Panc1 (cell line): ENCODE measurements around the gene AGAP2. TPM values are rescaled to one million over a fixed set of nuclear protein-coding genes. Genes with fewer than 3 reads are reported as not detected.

Source experiments
- ATAC-seq: fragments of 200-7000 bp; cut with Tn5 transposase; 2 replicates; pipeline ENCODE4 v1.9.1; 2020; ENCODE audit warnings: mild to moderate bottlenecking, moderate library complexity
- BruUV-seq: library from RNA; stranded (reverse); fragments of 400-500 nt; replicated peaks from 2 replicates; lab custom pipeline; 2021; lab: Mats Ljungman, UMichigan
- CTCF ChIA-PET: fragments of 300-600 bp; sonication (Branson Sonifier 250); formaldehyde crosslinking; loops from one replicate; lab custom pipeline; 2022; ENCODE audit warnings: antibody characterized with exemption; lab: Charles Lee
- POLR2A ChIA-PET: fragments of 300-600 bp; sonication (Branson Sonifier 250); formaldehyde crosslinking; loops from one replicate; lab custom pipeline; 2022; ENCODE audit warnings: antibody characterized with exemption; lab: Charles Lee
- DNase-seq: peaks from one replicate; pipeline ENCODE4 v3.0.0-alpha.2; 2010; ENCODE audit warnings: low read depth, low spot score
- H3K27ac ChIP-seq: 2 replicates; pipeline ENCODE4 v1.5.1; 2011; ENCODE audit warnings: mild to moderate bottlenecking, low read length, inconsistent platforms
- H3K27me3 ChIP-seq: fragments of 200-500 bp; sonication (Bioruptor generic); 2 replicates; pipeline ENCODE4 v1.6.0; 2014; ENCODE audit warnings: low read length, inconsistent platforms; ENCODE audit not compliant: control insufficient read depth, insufficient read depth
- H3K36me3 ChIP-seq: fragments of 200-500 bp; sonication (Bioruptor generic); 2 replicates; pipeline ENCODE4 v1.5.1; 2014; ENCODE audit warnings: inconsistent platforms, mild to moderate bottlenecking, low read length, moderate library complexity; ENCODE audit not compliant: control insufficient read depth, insufficient read depth
- H3K4me1 ChIP-seq: 2 replicates; pipeline ENCODE4 v1.5.1; 2011; ENCODE audit warnings: inconsistent platforms, mild to moderate bottlenecking, low read length, moderate library complexity; ENCODE audit not compliant: control insufficient read depth, insufficient read depth
- H3K4me3 ChIP-seq, 2 experiments: 2 replicates each; pipeline ENCODE4 v1.5.1; 2011 to 2012; ENCODE audit warnings: low read depth in 2 of 2, low read length in 2 of 2, mild to moderate bottlenecking in 2 of 2, inconsistent platforms in 1 of 2, moderate library complexity in 1 of 2
- H3K9me3 ChIP-seq: fragments of 200-500 bp; sonication (Bioruptor generic); 2 replicates; pipeline ENCODE4 v1.5.1; 2014; ENCODE audit warnings: low read depth, mild to moderate bottlenecking, inconsistent platforms, low read length, moderate library complexity; ENCODE audit not compliant: control insufficient read depth, insufficient read depth
- POLR2AphosphoS5 ChIP-seq: IDR thresholded peaks from 2 replicates; pipeline ENCODE4 v1.6.1; 2012; ENCODE audit warnings: mild to moderate bottlenecking, low read depth, low read length, moderate library complexity
- SIN3A ChIP-seq: IDR thresholded peaks from 2 replicates; pipeline ENCODE4 v1.6.1; 2012; ENCODE audit warnings: low read depth, mild to moderate bottlenecking, low read length, moderate library complexity, borderline replicate concordance; ENCODE audit not compliant: insufficient read depth
- TCF7L2 ChIP-seq: IDR thresholded peaks from 2 replicates; pipeline ENCODE4 v1.6.1; 2011; ENCODE audit warnings: mild to moderate bottlenecking, low read depth, low read length, inconsistent platforms
- in situ Hi-C: cut with HindIII; loops from 2 replicates; pipeline ENCODE4 v1.10.0; 2016; ENCODE audit warnings: low sequenced_read_pairs, low pct_unique_long_range_greater_than_20kb
- intact Hi-C: fragments of 100-400 bp; cut with micrococcal nuclease; formaldehyde crosslinking; loops from one replicate; pipeline ENCODE4 v1.10.0; 2022; ENCODE audit not compliant: unreplicated experiment
- total RNA-seq: library from RNA; stranded (reverse); gene quantifications from one replicate; pipeline ENCODE4 v1.2.1, GENCODE V29; 2021; ENCODE audit not compliant: unreplicated experiment
- TF ChIP-seq, protein P1 (sequence below): fragments of 450-650 bp; IDR thresholded peaks from 2 replicates; pipeline ENCODE4 v1.5.1; 2017; ENCODE audit warnings: mild to moderate bottlenecking
- TF ChIP-seq, protein P2 (sequence below), 2 experiments: IDR thresholded peaks; 2 replicates each; pipeline ENCODE4 v1.6.1; 2011 to 2012; ENCODE audit warnings: low read depth in 2 of 2, control low read depth in 1 of 2, low read length in 1 of 2, mild to moderate bottlenecking in 1 of 2, moderate library complexity in 1 of 2; ENCODE audit not compliant: insufficient read depth in 1 of 2

Gene AGAP2
- total RNA-seq, 1 experiment from 2014 or later, result 0.49 TPM

DNA sequence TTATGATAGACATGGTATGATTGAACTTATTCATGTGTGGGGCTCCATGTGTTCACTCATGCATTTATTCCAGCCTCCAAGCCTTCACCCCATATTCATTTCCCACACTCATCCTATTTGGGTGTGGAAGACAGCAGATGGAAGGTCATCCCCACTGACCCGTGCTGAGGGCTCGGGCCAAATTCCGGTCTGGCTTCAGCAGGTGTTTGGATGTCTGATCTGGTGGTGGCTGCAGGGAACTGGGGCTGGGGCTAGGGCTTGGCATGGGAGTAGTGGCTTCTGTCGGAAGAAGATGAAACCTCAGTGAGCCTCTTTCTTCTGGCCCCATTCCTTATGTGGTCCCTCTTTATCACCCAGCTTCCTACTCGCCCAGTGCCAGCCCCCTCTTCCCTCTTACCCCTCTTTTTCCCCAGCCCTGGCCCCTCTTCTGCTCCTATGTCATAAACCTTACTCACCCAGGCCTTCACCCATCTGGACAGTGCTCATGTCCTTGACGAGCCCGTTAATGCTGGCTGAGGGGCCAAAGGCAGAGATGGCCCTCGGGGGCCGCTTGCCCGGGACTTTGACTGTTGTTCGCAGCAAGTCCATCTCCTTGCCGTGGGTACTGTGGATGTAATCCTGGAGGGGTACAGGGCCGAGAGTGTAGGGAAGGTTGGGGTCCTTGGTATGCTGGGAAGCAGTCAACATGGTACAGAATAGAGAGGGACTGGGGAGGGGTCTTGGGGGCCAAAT, 8.0 kb downstream of the AGAP2 start:
- ATAC-seq, result no peak
- no peak overlapping the region for H3K27ac ChIP-seq
- no peaks in the 10 kb centered on the region for H3K27me3 ChIP-seq
- intact Hi-C loops, result no loop called here
- TF ChIP-seq SIN3A, result no peak
- TF ChIP-seq POLR2AphosphoS5, result no peak
- TF ChIP-seq TCF7L2, result no peak
- TF ChIP-seq, protein P1, sequence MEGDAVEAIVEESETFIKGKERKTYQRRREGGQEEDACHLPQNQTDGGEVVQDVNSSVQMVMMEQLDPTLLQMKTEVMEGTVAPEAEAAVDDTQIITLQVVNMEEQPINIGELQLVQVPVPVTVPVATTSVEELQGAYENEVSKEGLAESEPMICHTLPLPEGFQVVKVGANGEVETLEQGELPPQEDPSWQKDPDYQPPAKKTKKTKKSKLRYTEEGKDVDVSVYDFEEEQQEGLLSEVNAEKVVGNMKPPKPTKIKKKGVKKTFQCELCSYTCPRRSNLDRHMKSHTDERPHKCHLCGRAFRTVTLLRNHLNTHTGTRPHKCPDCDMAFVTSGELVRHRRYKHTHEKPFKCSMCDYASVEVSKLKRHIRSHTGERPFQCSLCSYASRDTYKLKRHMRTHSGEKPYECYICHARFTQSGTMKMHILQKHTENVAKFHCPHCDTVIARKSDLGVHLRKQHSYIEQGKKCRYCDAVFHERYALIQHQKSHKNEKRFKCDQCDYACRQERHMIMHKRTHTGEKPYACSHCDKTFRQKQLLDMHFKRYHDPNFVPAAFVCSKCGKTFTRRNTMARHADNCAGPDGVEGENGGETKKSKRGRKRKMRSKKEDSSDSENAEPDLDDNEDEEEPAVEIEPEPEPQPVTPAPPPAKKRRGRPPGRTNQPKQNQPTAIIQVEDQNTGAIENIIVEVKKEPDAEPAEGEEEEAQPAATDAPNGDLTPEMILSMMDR, result no peak
- TF ChIP-seq, protein P2, sequence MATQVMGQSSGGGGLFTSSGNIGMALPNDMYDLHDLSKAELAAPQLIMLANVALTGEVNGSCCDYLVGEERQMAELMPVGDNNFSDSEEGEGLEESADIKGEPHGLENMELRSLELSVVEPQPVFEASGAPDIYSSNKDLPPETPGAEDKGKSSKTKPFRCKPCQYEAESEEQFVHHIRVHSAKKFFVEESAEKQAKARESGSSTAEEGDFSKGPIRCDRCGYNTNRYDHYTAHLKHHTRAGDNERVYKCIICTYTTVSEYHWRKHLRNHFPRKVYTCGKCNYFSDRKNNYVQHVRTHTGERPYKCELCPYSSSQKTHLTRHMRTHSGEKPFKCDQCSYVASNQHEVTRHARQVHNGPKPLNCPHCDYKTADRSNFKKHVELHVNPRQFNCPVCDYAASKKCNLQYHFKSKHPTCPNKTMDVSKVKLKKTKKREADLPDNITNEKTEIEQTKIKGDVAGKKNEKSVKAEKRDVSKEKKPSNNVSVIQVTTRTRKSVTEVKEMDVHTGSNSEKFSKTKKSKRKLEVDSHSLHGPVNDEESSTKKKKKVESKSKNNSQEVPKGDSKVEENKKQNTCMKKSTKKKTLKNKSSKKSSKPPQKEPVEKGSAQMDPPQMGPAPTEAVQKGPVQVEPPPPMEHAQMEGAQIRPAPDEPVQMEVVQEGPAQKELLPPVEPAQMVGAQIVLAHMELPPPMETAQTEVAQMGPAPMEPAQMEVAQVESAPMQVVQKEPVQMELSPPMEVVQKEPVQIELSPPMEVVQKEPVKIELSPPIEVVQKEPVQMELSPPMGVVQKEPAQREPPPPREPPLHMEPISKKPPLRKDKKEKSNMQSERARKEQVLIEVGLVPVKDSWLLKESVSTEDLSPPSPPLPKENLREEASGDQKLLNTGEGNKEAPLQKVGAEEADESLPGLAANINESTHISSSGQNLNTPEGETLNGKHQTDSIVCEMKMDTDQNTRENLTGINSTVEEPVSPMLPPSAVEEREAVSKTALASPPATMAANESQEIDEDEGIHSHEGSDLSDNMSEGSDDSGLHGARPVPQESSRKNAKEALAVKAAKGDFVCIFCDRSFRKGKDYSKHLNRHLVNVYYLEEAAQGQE (IDR thresholded peaks at IDR 0.05; ENCODE audit: insufficient read depth in 1 of 2, low read depth in 2 of 2, low read length in 1 of 2), result no peak
- no TSS peak for BruUV-seq
- no peaks in the 10 kb centered on the region for H3K9me3 ChIP-seq
- no peak overlapping the region for H3K4me3 ChIP-seq
- H3K36me3 ChIP-seq, result no peaks in the 10 kb centered on the region
- in situ Hi-C loops, result no loop called here
- DNase-seq, result no peak
- H3K4me1 ChIP-seq, result peaks cover 4% of the 10 kb centered on the region; the same call in 1 of the 2 replicates
- ChIA-PET POLR2A (no interaction called here), CTCF (no interaction called here)

DNA sequence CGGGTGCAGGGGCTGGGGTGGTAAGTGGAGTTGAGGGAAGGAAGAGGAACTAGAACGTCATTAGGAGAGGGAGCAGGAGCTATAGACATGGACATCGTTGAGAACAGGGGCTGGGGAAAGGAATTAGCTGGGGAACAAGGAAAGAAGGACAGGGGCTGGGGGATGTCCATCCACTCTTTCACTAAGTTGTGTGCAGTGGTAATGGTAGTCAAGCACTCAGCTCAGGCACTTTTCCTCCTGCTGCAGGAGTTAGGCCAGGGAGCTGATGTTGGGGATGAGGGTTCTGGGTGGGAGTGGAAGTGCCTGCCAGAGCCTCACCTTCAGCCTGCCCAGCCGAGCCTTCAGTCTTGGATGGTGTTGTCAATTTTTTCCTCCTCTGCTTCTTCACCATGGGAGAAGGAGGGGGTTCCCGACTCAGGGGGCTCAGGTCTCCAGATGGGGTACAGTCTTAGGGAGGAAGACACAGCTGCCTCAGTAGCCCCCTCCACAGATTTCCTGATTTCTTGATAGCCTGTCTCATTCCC, 9.2 kb downstream of the AGAP2 start:
- intact Hi-C loops (no loop called here), in situ Hi-C loops (no loop called here)
- Histone ChIP-seq H3K4me1 (peaks cover 4% of the 10 kb centered on the region; the same call in 1 of the 2 replicates), H3K36me3 (no peaks in the 10 kb centered on the region), H3K9me3 (no peaks in the 10 kb centered on the region), H3K27me3 (no peaks in the 10 kb centered on the region), H3K4me3 (no peak overlapping the region), H3K27ac (no peak overlapping the region)
- ChIA-PET CTCF (no interaction called here), POLR2A (no interaction called here)
- no TSS peak for BruUV-seq
- no peak for TF ChIP-seq TCF7L2
- TF ChIP-seq, protein P1, result no peak
- TF ChIP-seq, protein P2 (IDR thresholded peaks at IDR 0.05; ENCODE audit: insufficient read depth in 1 of 2, low read depth in 2 of 2, low read length in 1 of 2), result no peak
- TF ChIP-seq POLR2AphosphoS5, result no peak
- no peak for TF ChIP-seq SIN3A
- DNase-seq, result no peak
- no peak for ATAC-seq
